ENCODE data around the gene TAAR5. TPM values are rescaled to one million over a fixed set of nuclear protein-coding genes. Genes with fewer than 3 reads are reported as not detected.

The TAAR5 gene
- total and polyA plus RNA-seq, 2 of the 8 experiments (the other 6 are each of a cell fraction or from before 2014, with no cell fraction given) = not detected

DNA sequence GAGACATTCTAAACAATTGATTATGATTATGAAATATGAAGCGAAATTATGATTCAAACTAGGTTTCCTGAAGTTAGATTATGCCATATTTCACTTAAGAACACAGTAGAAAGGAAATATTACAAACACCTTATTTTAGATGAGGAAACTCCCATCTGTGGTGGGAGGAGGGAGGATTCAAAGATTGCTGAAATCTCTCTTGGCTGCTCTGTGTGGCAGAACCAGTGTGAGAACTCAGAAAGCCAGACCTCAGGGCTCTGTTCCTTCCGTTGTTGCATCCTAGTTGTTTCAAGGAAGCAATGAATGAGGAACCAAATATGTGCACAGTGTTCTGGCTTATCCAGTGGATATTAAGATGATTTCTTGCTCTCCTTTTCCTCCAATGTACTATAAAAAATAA is 2.1 kb downstream of the TAAR5 start (continued):
- TF ChIP-seq RFX5 (IDR thresholded peaks at IDR 0.05; ENCODE audit: borderline replicate concordance, low read depth, low read length) = no peak
- TF ChIP-seq, protein P1, sequence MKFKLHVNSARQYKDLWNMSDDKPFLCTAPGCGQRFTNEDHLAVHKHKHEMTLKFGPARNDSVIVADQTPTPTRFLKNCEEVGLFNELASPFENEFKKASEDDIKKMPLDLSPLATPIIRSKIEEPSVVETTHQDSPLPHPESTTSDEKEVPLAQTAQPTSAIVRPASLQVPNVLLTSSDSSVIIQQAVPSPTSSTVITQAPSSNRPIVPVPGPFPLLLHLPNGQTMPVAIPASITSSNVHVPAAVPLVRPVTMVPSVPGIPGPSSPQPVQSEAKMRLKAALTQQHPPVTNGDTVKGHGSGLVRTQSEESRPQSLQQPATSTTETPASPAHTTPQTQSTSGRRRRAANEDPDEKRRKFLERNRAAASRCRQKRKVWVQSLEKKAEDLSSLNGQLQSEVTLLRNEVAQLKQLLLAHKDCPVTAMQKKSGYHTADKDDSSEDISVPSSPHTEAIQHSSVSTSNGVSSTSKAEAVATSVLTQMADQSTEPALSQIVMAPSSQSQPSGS (IDR thresholded peaks at IDR 0.05; ENCODE audit: low read length) = no peak
